ENCODE measurements around the gene ACTC1. TPM values are rescaled to one million over a fixed set of nuclear protein-coding genes. Genes with fewer than 3 reads are reported as not detected.

Gene ACTC1
- total RNA-seq, 1 donor from 2014 or later: 4.2 TPM

- H3K4me3 Mint-ChIP-seq (ENCODE audit: unreplicated experiment): no peak overlapping the region
- no peaks in the 10 kb centered on the region for H3K27me3 Mint-ChIP-seq (ENCODE audit: unreplicated experiment)
- H3K4me1 Mint-ChIP-seq (ENCODE audit: unreplicated experiment): peaks cover 13% of the 10 kb centered on the region
- no peaks in the 10 kb centered on the region for H3K36me3 Mint-ChIP-seq (ENCODE audit: low read depth, unreplicated experiment)
- no peak overlapping the region for H3K27ac Mint-ChIP-seq (ENCODE audit: unreplicated experiment)
- no peak for DNase-seq (ENCODE audit: low spot score)
- no peaks in the 10 kb centered on the region for H3K9me3 Mint-ChIP-seq (ENCODE audit: unreplicated experiment)
- TF ChIP-seq CTCF (IDR thresholded peaks at IDR 0.05; ENCODE audit: unreplicated experiment): no peak
These were observed 9.1 kb downstream of the ACTC1 start for GRCh38 chr15:34786206-34786605.

GRCh38 chr15:34783991-34784390, 11.4 kb downstream of the ACTC1 start:
- no peaks in the 10 kb centered on the region for H3K9me3 Mint-ChIP-seq (ENCODE audit: unreplicated experiment)
- H3K36me3 Mint-ChIP-seq (ENCODE audit: low read depth, unreplicated experiment): no peaks in the 10 kb centered on the region
- peaks cover 13% of the 10 kb centered on the region for H3K4me1 Mint-ChIP-seq (ENCODE audit: unreplicated experiment)
- no peak overlapping the region for H3K27ac Mint-ChIP-seq (ENCODE audit: unreplicated experiment)
- no peak for DNase-seq (ENCODE audit: low spot score)
- no peak for TF ChIP-seq CTCF (IDR thresholded peaks at IDR 0.05; ENCODE audit: unreplicated experiment)
- no peak overlapping the region for H3K4me3 Mint-ChIP-seq (ENCODE audit: unreplicated experiment)
- no peaks in the 10 kb centered on the region for H3K27me3 Mint-ChIP-seq (ENCODE audit: unreplicated experiment)

GRCh38 chr15:34783431-34783830, 11.9 kb downstream of the ACTC1 start:
- no peaks in the 10 kb centered on the region for H3K27me3 Mint-ChIP-seq (ENCODE audit: unreplicated experiment)
- no peak overlapping the region for H3K27ac Mint-ChIP-seq (ENCODE audit: unreplicated experiment)
- no peaks in the 10 kb centered on the region for H3K36me3 Mint-ChIP-seq (ENCODE audit: low read depth, unreplicated experiment)
- H3K9me3 Mint-ChIP-seq (ENCODE audit: unreplicated experiment): no peaks in the 10 kb centered on the region
- DNase-seq (ENCODE audit: low spot score): no peak
- H3K4me1 Mint-ChIP-seq (ENCODE audit: unreplicated experiment): peaks cover 13% of the 10 kb centered on the region
- no peak overlapping the region for H3K4me3 Mint-ChIP-seq (ENCODE audit: unreplicated experiment)
- no peak for TF ChIP-seq CTCF (IDR thresholded peaks at IDR 0.05; ENCODE audit: unreplicated experiment)

GRCh38 chr15:34782901-34783300, 12.4 kb downstream of the ACTC1 start:
- H3K9me3 Mint-ChIP-seq (ENCODE audit: unreplicated experiment): no peaks in the 10 kb centered on the region
- H3K4me3 Mint-ChIP-seq (ENCODE audit: unreplicated experiment): no peak overlapping the region
- no peak for DNase-seq (ENCODE audit: low spot score)
- H3K4me1 Mint-ChIP-seq (ENCODE audit: unreplicated experiment): peaks cover 13% of the 10 kb centered on the region
- no peaks in the 10 kb centered on the region for H3K27me3 Mint-ChIP-seq (ENCODE audit: unreplicated experiment)
- TF ChIP-seq CTCF (IDR thresholded peaks at IDR 0.05; ENCODE audit: unreplicated experiment): no peak
- no peak overlapping the region for H3K27ac Mint-ChIP-seq (ENCODE audit: unreplicated experiment)
- no peaks in the 10 kb centered on the region for H3K36me3 Mint-ChIP-seq (ENCODE audit: low read depth, unreplicated experiment)

GRCh38 chr15:34780725-34781124, 14.6 kb downstream of the ACTC1 start:
- DNase-seq (ENCODE audit: low spot score): no peak
- Mint-ChIP-seq H3K27me3 (ENCODE audit: unreplicated experiment) (no peaks in the 10 kb centered on the region), H3K4me1 (ENCODE audit: unreplicated experiment) (peaks cover 13% of the 10 kb centered on the region), H3K27ac (ENCODE audit: unreplicated experiment) (no peak overlapping the region), H3K9me3 (ENCODE audit: unreplicated experiment) (no peaks in the 10 kb centered on the region), H3K36me3 (ENCODE audit: low read depth, unreplicated experiment) (no peaks in the 10 kb centered on the region), H3K4me3 (ENCODE audit: unreplicated experiment) (no peak overlapping the region)
- TF ChIP-seq CTCF (IDR thresholded peaks at IDR 0.05; ENCODE audit: unreplicated experiment): no peak

Data from endothelial cell (in vitro differentiated cells).